Sigmoid colon (tissue), 7 donors: ENCODE data around the gene PCBP3. TPM values are rescaled to one million over a fixed set of nuclear protein-coding genes. Genes with fewer than 3 reads are reported as not detected.
"Not testable (repeated sequence)": the region's sequence is repeated elsewhere in the genome, so short reads cannot be mapped to it uniquely, and the experiment has no call there.

Experiments used
- DNase-seq: peaks from one replicate; pipeline ENCODE4 v3.0.0-alpha.2; 2019
- H3K27ac ChIP-seq, 4 donors: fragments of 200-600 bp; sonication (generic); one replicate each; pipeline ENCODE4 v1.5.1; 2016 to 2019; ENCODE audit warnings: mild to moderate bottlenecking in 1 of 4
- H3K27me3 ChIP-seq, 3 donors: fragments of 200-600 bp; sonication (generic); one replicate each; pipeline ENCODE4 v1.5.1; 2019; ENCODE audit warnings: mild to moderate bottlenecking in 1 of 3
- H3K36me3 ChIP-seq, 4 donors: fragments of 200-600 bp; sonication (generic); one replicate each; pipeline ENCODE4 v1.5.1; 2016 to 2019
- H3K4me1 ChIP-seq, 4 donors: fragments of 200-600 bp; sonication (generic); one replicate each; pipeline ENCODE4 v1.5.1; 2017 to 2019
- H3K4me3 ChIP-seq, 4 donors: fragments of 200-600 bp; sonication (generic); one replicate each; pipeline ENCODE4 v1.5.1; 2017 to 2019; ENCODE audit warnings: mild to moderate bottlenecking in 2 of 4, moderate library complexity in 1 of 4
- H3K9me3 ChIP-seq, 4 donors: fragments of 200-600 bp in 3 of 4; sonication (generic) in 3 of 4; one replicate each; pipeline versions ENCODE4 v1.5.1 to v1.6.1; 2013 to 2019
- CTCF ChIP-seq, 4 experiments: fragments of 450-650 bp in 3 of 4; fragments of 200-600 bp in 1 of 4; IDR thresholded peaks; one replicate each; pipeline ENCODE4 v1.5.1; 2016 to 2019; ENCODE audit warnings: antibody characterized with exemption in 4 of 4, mild to moderate bottlenecking in 3 of 4, moderate library complexity in 2 of 4
- EP300 ChIP-seq, 4 donors: sonication (generic); formaldehyde crosslinking; IDR thresholded peaks; one replicate each; pipeline ENCODE4 v1.6.1; 2017; ENCODE audit warnings: antibody characterized with exemption in 4 of 4
- POLR2A ChIP-seq, 2 donors: fragments of 450-650 bp; IDR thresholded peaks; one replicate each; pipeline ENCODE4 v1.6.1; 2016; ENCODE audit warnings: antibody characterized with exemption in 2 of 2, mild to moderate bottlenecking in 2 of 2, moderate library complexity in 2 of 2
- POLR2AphosphoS5 ChIP-seq, 4 donors: sonication (generic); formaldehyde crosslinking; IDR thresholded peaks; one replicate each; pipeline ENCODE4 v1.6.1; 2017; ENCODE audit warnings: antibody characterized with exemption in 4 of 4
- WGBS, 2 donors: extraction: QIAGEN DNeasy Blood & Tissue Kit; methylation state at CpG; one replicate each; pipeline ENCODE4 v1.1.7; 2013; 5-methylcytosine and 5-hydroxymethylcytosine counted together
- intact Hi-C: fragments of 100-400 bp; cut with DNase I; formaldehyde crosslinking; loops from one replicate; pipeline ENCODE4 v1.15.1; 2023
- polyA plus RNA-seq, 3 donors: library from polyadenylated mRNA; stranded (reverse); fragments of 200-250 nt; gene quantifications; one replicate each; pipeline ENCODE4 v1.2.3, GENCODE V29; 2013
- total RNA-seq, 4 donors: library from RNA; depleted of rRNA; stranded (reverse); fragments of >200 nt; gene quantifications; one replicate each; pipeline ENCODE4 v1.1.0, GENCODE V29; 2016
- donor health status: healthy with polysubstance abuse.
- donor health status: Bipolar disorder and iron deficiency.
- donor health status: healthy.

PCBP3 gene
- total and polyA plus RNA-seq, 7 donors = 1.2 to 21.3 (median 8.2) TPM

GRCh38 chr21:45669382-45669781 is 25.9 kb downstream of the PCBP3 start:
- peaks cover 0 to 8% (median 0%) of the 10 kb centered on the region in 4 donors for H3K9me3 ChIP-seq
- TF ChIP-seq EP300 (IDR thresholded peaks at IDR 0.05) = no peak
- no peak overlapping the region for H3K4me3 ChIP-seq
- 93 to 94% methylated on average over 1 of the region's 1 CpG for WGBS, 2 donors
- intact Hi-C loops = no loop called here
- no peaks in the 10 kb centered on the region for H3K4me1 ChIP-seq
- no peak overlapping the region for H3K27ac ChIP-seq
- no peaks in the 10 kb centered on the region for H3K27me3 ChIP-seq
- DNase-seq = no peak
- H3K36me3 ChIP-seq = no peaks in the 10 kb centered on the region

GRCh38 chr21:45670731-45671130 is 27.2 kb downstream of the PCBP3 start:
- H3K4me1 ChIP-seq = no peaks in the 10 kb centered on the region
- WGBS, 2 donors = 86 to 89% methylated on average over 3 of the region's 3 CpGs
- H3K27ac ChIP-seq = no peak overlapping the region
- TF ChIP-seq CTCF (IDR thresholded peaks at IDR 0.05) (no peak), POLR2A (IDR thresholded peaks at IDR 0.05) (no peak), POLR2AphosphoS5 (IDR thresholded peaks at IDR 0.05) (no peak), EP300 (IDR thresholded peaks at IDR 0.05) (no peak)
- H3K9me3 ChIP-seq = peaks cover 0 to 8% (median 0%) of the 10 kb centered on the region in 4 donors
- DNase-seq = no peak
- H3K36me3 ChIP-seq = no peaks in the 10 kb centered on the region
- no peaks in the 10 kb centered on the region for H3K27me3 ChIP-seq
- intact Hi-C loops = no loop called here
- H3K4me3 ChIP-seq = no peak overlapping the region

GRCh38 chr21:45678790-45679189 is 35.3 kb downstream of the PCBP3 start:
- H3K4me1 ChIP-seq, H3K9me3 ChIP-seq, H3K27ac ChIP-seq, H3K27me3 ChIP-seq, intact Hi-C loops, DNase-seq, H3K36me3 ChIP-seq, H3K4me3 ChIP-seq: not testable (repeated sequence)
- WGBS, 2 donors = 73 to 100% methylated on average over 1 of the region's 1 CpG

- TF ChIP-seq POLR2A (IDR thresholded peaks at IDR 0.05) = no peak
- TF ChIP-seq EP300 (IDR thresholded peaks at IDR 0.05) = no peak
- TF ChIP-seq CTCF (IDR thresholded peaks at IDR 0.05) = no peak
- no peak for TF ChIP-seq POLR2AphosphoS5 (IDR thresholded peaks at IDR 0.05)
- 71 to 72% methylated on average over 1 of the region's 1 CpG for WGBS, 2 donors
- H3K27ac ChIP-seq = no peak overlapping the region
- no peaks in the 10 kb centered on the region for H3K27me3 ChIP-seq
- no peaks in the 10 kb centered on the region for H3K36me3 ChIP-seq
- no peaks in the 10 kb centered on the region for H3K9me3 ChIP-seq
- H3K4me1 ChIP-seq = no peaks in the 10 kb centered on the region
- no peak for DNase-seq
- no peak overlapping the region for H3K4me3 ChIP-seq
- intact Hi-C loops = no loop called here
Measured at GRCh38 chr21:45680215-45680614, 36.7 kb downstream of the PCBP3 start.

GRCh38 chr21:45695086-45695485 is 51.6 kb downstream of the PCBP3 start:
- no peak overlapping the region for H3K27ac ChIP-seq
- no peak for TF ChIP-seq POLR2A (IDR thresholded peaks at IDR 0.05)
- no peak for TF ChIP-seq EP300 (IDR thresholded peaks at IDR 0.05)
- TF ChIP-seq POLR2AphosphoS5 (IDR thresholded peaks at IDR 0.05) = no peak
- no peak for TF ChIP-seq CTCF (IDR thresholded peaks at IDR 0.05)
- intact Hi-C loops = no loop called here

GRCh38 chr21:45698493-45699184 is 55.1 kb downstream of the PCBP3 start:
- Histone ChIP-seq H3K27ac (peak overlapping the region in 3 of 4 donors; percentile 21 to 38 (median 31)), H3K4me3 (no peak overlapping the region), H3K27me3 (no peaks in the 10 kb centered on the region), H3K36me3 (no peaks in the 10 kb centered on the region), H3K9me3 (no peaks in the 10 kb centered on the region), H3K4me1 (peaks cover 0 to 14% (median 13%) of the 10 kb centered on the region in 4 donors)
- intact Hi-C loops = no loop called here
- peak; percentile 87 for DNase-seq
- 13 to 54% methylated on average over 3 of the region's 3 CpGs for WGBS, 2 donors
- peak in 3 of 4 donors; percentile 32 to 73 (median 57) for TF ChIP-seq POLR2AphosphoS5 (IDR thresholded peaks at IDR 0.05)
- TF ChIP-seq EP300 (IDR thresholded peaks at IDR 0.05) = peak in 1 of 4 donors; percentile 58
- TF ChIP-seq CTCF (IDR thresholded peaks at IDR 0.05) = no peak

More at GRCh38 chr21:45695086-45695485, 51.6 kb downstream of the PCBP3 start:
- no peaks in the 10 kb centered on the region for H3K9me3 ChIP-seq
- 40 to 42% methylated on average over 2 of the region's 2 CpGs for WGBS, 2 donors
- no peaks in the 10 kb centered on the region for H3K27me3 ChIP-seq
- no peaks in the 10 kb centered on the region for H3K36me3 ChIP-seq
- peaks cover 0 to 14% (median 13%) of the 10 kb centered on the region in 4 donors for H3K4me1 ChIP-seq
- no peak for DNase-seq
- H3K4me3 ChIP-seq = no peak overlapping the region
